ENCODE results near the gene ADAM12.

Gene ADAM12

DNA sequence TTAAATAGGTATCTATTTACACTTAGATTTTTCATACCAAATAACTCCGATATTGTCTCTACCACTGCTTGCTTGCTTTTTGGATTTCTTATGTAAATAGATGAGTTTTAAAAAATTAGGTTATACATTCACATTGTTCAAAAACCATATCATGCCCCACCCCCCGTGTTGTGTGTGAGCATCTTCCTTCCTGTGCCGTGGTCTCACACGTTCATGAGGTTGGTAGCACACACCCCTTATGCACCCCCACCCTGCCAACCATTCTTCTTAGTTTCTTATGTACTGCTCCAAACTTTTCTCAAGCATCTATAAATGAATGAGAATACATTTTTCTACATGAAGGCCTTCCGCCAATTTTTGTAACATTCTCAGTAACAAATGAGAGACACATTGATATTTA, 376.3 kb downstream of the ADAM12 start:
- no peak for DNase-seq (ENCODE audit: extremely low read depth, low read depth)
- TF ChIP-seq CTCF (IDR thresholded peaks at IDR 0.05; ENCODE audit: low read depth, low read length), result no peak

GRCh38 chr10:126009650-126010049, 378.6 kb downstream of the ADAM12 start:
- DNase-seq (ENCODE audit: extremely low read depth, low read depth), result no peak
- TF ChIP-seq CTCF (IDR thresholded peaks at IDR 0.05; ENCODE audit: low read depth, low read length), result no peak

GRCh38 chr10:126006906-126007305, 381.4 kb downstream of the ADAM12 start:
- no peak for TF ChIP-seq CTCF (IDR thresholded peaks at IDR 0.05; ENCODE audit: low read depth, low read length)
- DNase-seq (ENCODE audit: extremely low read depth, low read depth), result no peak

- no peak for DNase-seq (ENCODE audit: extremely low read depth, low read depth)
- no peak for TF ChIP-seq CTCF (IDR thresholded peaks at IDR 0.05; ENCODE audit: low read depth, low read length)
These were observed 382.0 kb downstream of the ADAM12 start for GRCh38 chr10:126006264-126006663.

DNA sequence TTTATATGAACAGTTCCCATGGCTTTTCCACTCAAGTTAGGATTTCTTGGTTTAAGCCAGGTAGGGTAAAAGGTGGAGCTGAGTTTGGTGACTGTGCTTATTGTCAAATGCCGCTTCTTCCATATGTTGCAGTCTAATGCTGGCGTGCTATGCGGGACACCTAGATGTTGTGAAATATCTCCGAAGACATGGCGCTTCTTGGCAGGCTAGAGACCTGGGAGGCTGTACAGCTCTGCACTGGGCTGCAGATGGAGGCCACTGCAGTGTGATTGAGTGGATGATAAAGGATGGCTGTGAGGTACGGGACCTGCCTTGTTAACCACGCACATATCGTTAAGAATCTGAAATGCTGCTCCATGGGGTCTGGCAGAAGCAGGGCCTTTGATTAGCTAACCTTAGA, 383.5 kb downstream of the ADAM12 start:
- no peak for DNase-seq (ENCODE audit: extremely low read depth, low read depth)
- no peak for TF ChIP-seq CTCF (IDR thresholded peaks at IDR 0.05; ENCODE audit: low read depth, low read length)

GRCh38 chr10:126001576-126001975, 386.7 kb downstream of the ADAM12 start:
- TF ChIP-seq CTCF (IDR thresholded peaks at IDR 0.05; ENCODE audit: low read depth, low read length), result no peak
- DNase-seq (ENCODE audit: extremely low read depth, low read depth), result no peak

DNA sequence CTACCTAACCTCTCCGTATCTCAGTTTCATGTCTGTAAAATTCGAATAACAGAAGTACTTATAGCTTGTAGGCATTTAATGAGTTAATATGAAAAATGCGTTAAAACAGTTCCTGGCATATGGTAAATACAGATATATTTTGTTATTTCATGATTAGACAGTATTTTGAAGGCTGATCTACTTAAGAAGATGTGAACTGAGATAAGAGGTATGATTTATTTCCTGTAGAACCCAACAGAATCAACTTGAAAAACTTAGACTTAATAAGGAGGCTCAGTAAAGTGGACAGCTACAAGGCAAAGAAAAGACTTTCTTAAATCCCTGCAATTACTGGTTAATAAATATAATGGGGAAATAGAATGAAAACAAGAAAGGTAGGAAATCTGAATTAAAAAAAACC, 388.6 kb downstream of the ADAM12 start:
- no peak for TF ChIP-seq CTCF (IDR thresholded peaks at IDR 0.05; ENCODE audit: low read depth, low read length)
- DNase-seq (ENCODE audit: extremely low read depth, low read depth), result no peak

All from AG09319 (cell line).